ENCODE data around the gene TNS3.

The TNS3 gene

GRCh38 chr7:47465191-47465590 lies 116.7 kb downstream of the TNS3 start:
- peak in 1 of 2 donors; percentile 62 for DNase-seq

GRCh38 chr7:47464266-47464665 lies 117.6 kb downstream of the TNS3 start:
- DNase-seq, result no peak

- DNase-seq, result no peak
Observed at GRCh38 chr7:47461746-47462145, 120.2 kb downstream of the TNS3 start.

GRCh38 chr7:47461161-47461560 lies 120.8 kb downstream of the TNS3 start:
- no peak for DNase-seq

- DNase-seq, result no peak
Observed at GRCh38 chr7:47460251-47460989, 121.5 kb downstream of the TNS3 start.

GRCh38 chr7:47458486-47458885 lies 123.4 kb downstream of the TNS3 start:
- no peak for DNase-seq

GRCh38 chr7:47458057-47458456 lies 123.9 kb downstream of the TNS3 start:
- DNase-seq, result peak; percentile 27 to 76

GRCh38 chr7:47456210-47456955 lies 125.5 kb downstream of the TNS3 start:
- no peak for DNase-seq

- no peak for DNase-seq
Observed at GRCh38 chr7:47455872-47456185, 126.1 kb downstream of the TNS3 start.

GRCh38 chr7:47454974-47455871 lies 126.7 kb downstream of the TNS3 start:
- no peak for DNase-seq

GRCh38 chr7:47454069-47454973 lies 127.6 kb downstream of the TNS3 start:
- no peak for DNase-seq

- peak; percentile 88 to 97 for DNase-seq
Observed at GRCh38 chr7:47453093-47454061, 128.5 kb downstream of the TNS3 start.

- no peak for DNase-seq
Observed at GRCh38 chr7:47452715-47453092, 129.2 kb downstream of the TNS3 start.

GRCh38 chr7:47452295-47452694 lies 129.6 kb downstream of the TNS3 start:
- DNase-seq, result no peak

- no peak for DNase-seq
Observed at GRCh38 chr7:47451851-47452205, 130.1 kb downstream of the TNS3 start.

GRCh38 chr7:47449810-47450590 lies 131.9 kb downstream of the TNS3 start:
- peak; percentile 44 to 81 for DNase-seq

GRCh38 chr7:47448971-47449370 lies 132.9 kb downstream of the TNS3 start:
- DNase-seq, result no peak

GRCh38 chr7:47447621-47448349 lies 134.1 kb downstream of the TNS3 start:
- no peak for DNase-seq

GRCh38 chr7:47446871-47447466 lies 134.9 kb downstream of the TNS3 start:
- no peak for DNase-seq

All from inflammatory macrophage treated with lipopolysaccharide for 1 hour (primary cell).